Muscle layer of duodenum (tissue), 2 donors: Measurements from ENCODE around the gene SHB.

Experiments used
- H3K27ac ChIP-seq: one replicate; pipeline ENCODE4 v1.7.0; 2013; ENCODE audit warnings: mild to moderate bottlenecking, low read length
- H3K27me3 ChIP-seq: one replicate; pipeline ENCODE4 v1.7.0; 2013; ENCODE audit warnings: low read depth, mild to moderate bottlenecking, control low read depth, low read length
- H3K36me3 ChIP-seq, 2 donors: one replicate each; pipeline ENCODE4 v1.7.0; 2013; ENCODE audit warnings: low read length in 2 of 2, control low read depth in 1 of 2, mild to moderate bottlenecking in 1 of 2; ENCODE audit not compliant: insufficient read depth in 2 of 2, control insufficient read depth in 1 of 2
- H3K4me1 ChIP-seq, 2 donors: one replicate each; pipeline ENCODE4 v1.7.0; 2013; ENCODE audit warnings: low read length in 2 of 2, mild to moderate bottlenecking in 2 of 2, control low read depth in 1 of 2, moderate library complexity in 1 of 2; ENCODE audit not compliant: insufficient read depth in 2 of 2, control insufficient read depth in 1 of 2
- H3K4me3 ChIP-seq, 2 donors: one replicate each; pipeline ENCODE4 v1.7.0; 2013; ENCODE audit warnings: low read length in 2 of 2, low read depth in 1 of 2, mild to moderate bottlenecking in 1 of 2
- H3K9me3 ChIP-seq, 2 donors: one replicate each; pipeline ENCODE4 v1.7.0; 2013; ENCODE audit warnings: low read length in 2 of 2, control low read depth in 1 of 2, mild to moderate bottlenecking in 1 of 2; ENCODE audit not compliant: control insufficient read depth in 1 of 2
- donor health status: healthy.

The SHB gene

DNA sequence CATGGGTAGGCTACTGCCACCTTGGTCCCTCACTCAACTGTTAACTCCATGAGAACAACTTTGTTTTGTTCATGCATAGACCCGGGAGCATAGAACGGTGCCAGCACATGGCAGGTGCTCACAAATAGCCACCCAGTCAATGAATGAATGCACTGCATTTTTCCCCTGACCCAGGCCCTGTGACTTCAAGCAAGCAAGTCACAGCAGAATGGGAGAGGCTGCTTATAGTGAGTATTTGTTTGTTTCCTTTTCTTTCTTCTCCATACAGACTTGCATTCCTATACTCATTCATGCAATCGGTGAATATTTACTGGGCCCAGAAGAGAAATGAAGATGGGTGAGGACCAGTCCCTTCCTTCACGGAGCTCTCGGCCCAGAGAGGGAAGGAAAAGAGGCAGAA lies 62.0 kb downstream of the SHB start:
- Histone ChIP-seq H3K9me3 (no peaks in the 10 kb centered on the region), H3K36me3 (no peaks in the 10 kb centered on the region), H3K4me3 (no peak overlapping the region), H3K27me3 (no peaks in the 10 kb centered on the region), H3K4me1 (peaks cover 0 to 5% of the 10 kb centered on the region in 2 donors), H3K27ac (no peak overlapping the region)

DNA sequence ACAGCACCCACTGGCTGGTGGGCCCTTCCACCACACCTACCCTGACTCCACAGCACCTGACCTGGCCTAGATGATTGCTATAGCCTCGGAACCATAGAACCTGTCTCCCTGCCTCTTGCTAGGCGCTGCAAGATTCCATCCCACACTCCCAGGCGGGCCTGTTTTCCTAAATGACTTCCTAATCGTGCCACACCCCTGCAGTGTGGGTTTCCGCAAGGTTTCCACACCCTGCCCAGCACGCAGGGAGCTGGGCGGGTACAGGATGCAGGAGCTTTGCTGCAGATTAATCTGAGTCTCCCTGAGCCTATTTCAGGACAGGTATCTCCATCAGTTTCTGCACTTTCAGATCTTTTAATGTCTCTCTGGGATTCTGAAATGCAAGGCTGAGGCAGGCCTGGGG lies 62.9 kb downstream of the SHB start:
- peaks cover 0 to 5% of the 10 kb centered on the region in 2 donors for H3K4me1 ChIP-seq
- no peak overlapping the region for H3K27ac ChIP-seq

DNA sequence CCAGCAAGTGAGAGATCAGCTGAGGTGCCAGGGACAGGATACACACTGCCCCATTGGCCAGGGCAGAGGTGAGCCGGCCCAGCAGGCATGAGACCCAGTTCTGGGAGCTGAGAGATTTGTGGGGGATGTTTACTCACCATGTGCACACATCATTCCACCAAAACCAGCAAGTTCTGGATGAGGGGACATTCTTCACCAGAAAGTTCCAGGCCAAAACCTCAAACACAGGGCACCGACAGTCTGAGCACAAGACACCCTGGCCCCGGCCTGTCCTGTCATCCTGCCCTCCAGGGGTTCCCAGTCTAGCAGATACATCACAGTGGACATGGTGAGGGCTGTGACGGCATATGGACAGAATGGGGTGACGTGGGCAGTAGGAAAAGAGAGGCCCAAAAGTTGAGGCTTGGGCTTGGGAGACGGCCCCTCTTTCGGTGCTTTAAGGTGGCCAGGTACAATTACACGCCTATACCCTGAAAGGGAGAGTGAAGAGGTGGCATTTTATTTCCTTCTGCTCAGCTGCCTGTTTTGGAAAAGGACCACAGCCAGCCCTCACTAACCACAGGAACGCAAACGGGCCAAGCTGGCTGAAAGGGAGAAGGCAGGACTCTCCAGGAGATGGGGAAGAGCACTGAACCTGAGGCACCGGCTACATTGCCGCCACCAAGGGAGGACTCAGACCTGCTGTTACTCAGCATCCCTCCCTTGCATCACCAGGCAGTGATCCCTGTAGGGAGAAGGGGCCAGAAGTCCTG lies 64.0 kb downstream of the SHB start:
- peaks cover 0 to 5% of the 10 kb centered on the region in 2 donors for H3K4me1 ChIP-seq
- no peak overlapping the region for H3K27ac ChIP-seq
- no peaks in the 10 kb centered on the region for H3K36me3 ChIP-seq
- no peak overlapping the region for H3K4me3 ChIP-seq
- H3K9me3 ChIP-seq: no peaks in the 10 kb centered on the region
- H3K27me3 ChIP-seq: no peaks in the 10 kb centered on the region

More for the DNA sequence above, 62.9 kb downstream of the SHB start:
- H3K9me3 ChIP-seq: no peaks in the 10 kb centered on the region
- H3K4me3 ChIP-seq: no peak overlapping the region
- no peaks in the 10 kb centered on the region for H3K36me3 ChIP-seq
- H3K27me3 ChIP-seq: no peaks in the 10 kb centered on the region

DNA sequence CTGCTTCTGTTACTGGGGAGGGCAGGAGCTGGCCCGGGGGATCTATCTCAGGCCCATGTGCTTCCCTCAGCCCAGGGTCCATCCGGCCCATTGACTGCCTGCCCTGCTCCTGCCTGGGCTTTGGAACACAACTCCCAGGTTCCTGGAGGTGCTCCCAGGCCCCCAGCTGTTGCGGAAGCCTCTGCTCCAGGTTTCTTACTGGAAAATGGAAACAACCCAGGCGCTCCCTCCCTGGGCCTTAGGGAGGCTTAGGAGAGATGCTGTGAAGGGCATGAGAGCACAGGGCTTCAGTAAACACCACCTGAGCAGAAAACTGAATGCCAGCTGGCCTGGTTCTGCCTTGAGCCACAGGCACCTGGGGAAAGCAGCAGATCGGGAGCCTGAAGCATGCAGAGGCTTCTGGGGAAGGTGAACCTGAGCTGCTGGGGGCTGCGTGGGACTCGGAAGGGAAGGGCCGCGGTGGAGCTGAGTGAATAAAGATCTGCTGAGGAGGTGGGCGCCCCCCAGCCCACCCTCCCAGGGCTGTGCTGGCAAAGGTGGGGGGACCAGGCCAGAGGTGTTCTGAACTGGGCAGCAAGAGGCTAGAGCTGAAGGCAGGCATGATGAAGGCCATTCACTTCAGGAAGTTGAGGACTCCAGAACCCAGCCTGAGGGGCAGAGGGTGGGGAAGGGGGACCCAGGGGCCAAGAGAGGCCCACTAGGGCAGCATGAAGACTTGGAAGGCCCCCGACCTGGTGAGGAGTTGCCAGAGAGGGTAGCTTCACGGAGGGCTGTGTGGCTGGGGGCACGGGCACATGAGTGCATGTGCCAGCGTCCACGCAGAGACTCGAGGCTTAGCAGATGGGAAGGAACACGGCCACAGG lies 64.8 kb downstream of the SHB start:
- Histone ChIP-seq H3K4me3 (no peak overlapping the region), H3K27me3 (no peaks in the 10 kb centered on the region), H3K36me3 (no peaks in the 10 kb centered on the region), H3K4me1 (peaks cover 2 to 9% of the 10 kb centered on the region in 2 donors), H3K9me3 (no peaks in the 10 kb centered on the region), H3K27ac (no peak overlapping the region)

DNA sequence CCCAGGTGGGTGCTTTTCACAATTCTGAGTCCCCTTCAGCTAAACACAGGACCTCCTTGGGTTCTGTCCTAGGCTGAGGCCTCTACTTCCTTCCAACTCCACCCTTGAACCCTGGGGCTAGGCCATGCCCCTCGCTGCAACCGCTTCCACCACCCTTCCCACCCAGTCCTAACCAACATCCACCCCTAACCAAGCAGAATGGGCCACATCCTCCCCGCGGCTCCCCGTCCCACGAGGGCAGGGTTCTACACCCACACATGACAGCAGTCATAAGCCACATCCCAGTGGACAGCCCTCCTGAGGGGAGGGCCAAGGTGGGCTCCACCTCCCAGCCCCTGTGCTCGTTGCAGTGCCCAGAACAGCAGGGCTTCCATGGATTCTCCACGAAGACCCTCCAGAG lies 65.8 kb downstream of the SHB start:
- Histone ChIP-seq H3K4me1 (peaks cover 6 to 11% of the 10 kb centered on the region in 2 donors), H3K27me3 (no peaks in the 10 kb centered on the region), H3K4me3 (no peak overlapping the region), H3K9me3 (no peaks in the 10 kb centered on the region), H3K36me3 (no peaks in the 10 kb centered on the region), H3K27ac (no peak overlapping the region)

DNA sequence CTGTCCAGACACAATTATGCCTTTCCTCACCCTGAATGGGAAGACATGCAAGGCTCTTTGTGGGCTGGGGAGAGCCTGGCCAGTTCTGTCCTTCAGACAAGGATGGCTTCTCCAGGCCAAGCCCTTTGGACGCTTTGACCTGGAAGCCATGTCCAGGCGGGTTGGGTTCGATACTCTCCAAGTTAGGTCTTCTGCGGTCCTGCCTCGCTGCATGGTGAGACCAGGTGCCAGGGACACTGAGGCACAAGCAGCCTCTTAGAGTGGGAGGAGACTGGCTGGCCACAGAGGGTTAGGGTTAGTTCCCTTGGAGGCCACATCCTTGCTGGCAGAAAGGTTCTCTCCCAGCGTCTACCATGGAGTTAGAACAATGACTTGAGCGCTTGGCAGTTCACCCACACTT lies 67.6 kb downstream of the SHB start:
- Histone ChIP-seq H3K4me3 (no peak overlapping the region), H3K4me1 (peaks cover 6 to 11% of the 10 kb centered on the region in 2 donors), H3K27ac (no peak overlapping the region), H3K9me3 (no peaks in the 10 kb centered on the region), H3K27me3 (no peaks in the 10 kb centered on the region), H3K36me3 (no peaks in the 10 kb centered on the region)

DNA sequence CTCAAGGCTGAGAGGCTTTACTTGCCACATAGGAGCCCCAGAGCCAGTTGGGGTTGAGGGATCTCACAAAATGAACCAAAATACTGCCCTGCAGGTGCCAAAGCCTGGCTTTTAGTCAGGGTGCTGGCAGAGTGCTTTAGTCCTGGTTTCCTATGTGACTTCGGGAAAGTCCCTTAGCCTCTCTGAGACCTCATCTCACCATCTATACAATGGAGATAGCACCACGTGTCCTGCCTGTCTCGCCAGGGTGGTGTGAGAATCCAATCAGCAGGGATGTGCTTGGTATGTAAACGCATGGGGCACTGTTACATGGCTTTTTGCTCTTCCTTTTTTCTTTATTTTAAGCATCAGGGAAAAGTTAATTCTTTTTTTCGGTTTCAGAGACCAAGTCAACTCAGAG lies 68.3 kb downstream of the SHB start:
- Histone ChIP-seq H3K4me1 (peaks cover 6 to 16% of the 10 kb centered on the region in 2 donors), H3K4me3 (no peak overlapping the region), H3K27me3 (no peaks in the 10 kb centered on the region), H3K27ac (no peak overlapping the region), H3K9me3 (no peaks in the 10 kb centered on the region), H3K36me3 (no peaks in the 10 kb centered on the region)

DNA sequence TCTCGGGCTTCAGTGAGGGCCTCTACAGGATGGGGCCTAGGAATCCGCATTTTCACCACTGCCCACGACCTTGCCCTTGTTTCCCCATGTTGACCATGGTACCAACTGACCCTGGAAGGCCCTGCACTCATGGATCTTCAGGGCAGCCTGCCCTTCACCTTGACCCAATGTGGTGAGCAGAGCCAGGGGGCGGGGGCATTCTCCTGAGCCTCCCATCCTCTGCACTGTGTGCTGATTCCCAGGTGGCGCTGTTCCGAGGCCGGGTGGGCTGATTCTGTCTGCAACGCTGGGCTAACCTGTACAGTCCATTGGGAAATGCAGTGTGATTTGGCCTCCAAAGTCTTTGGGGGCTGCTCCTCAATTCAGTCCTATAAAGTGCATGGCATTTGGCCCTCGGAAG lies 68.7 kb downstream of the SHB start:
- Histone ChIP-seq H3K27me3 (no peaks in the 10 kb centered on the region), H3K36me3 (no peaks in the 10 kb centered on the region), H3K4me1 (peaks cover 7 to 20% of the 10 kb centered on the region in 2 donors), H3K9me3 (no peaks in the 10 kb centered on the region), H3K27ac (no peak overlapping the region), H3K4me3 (no peak overlapping the region)

DNA sequence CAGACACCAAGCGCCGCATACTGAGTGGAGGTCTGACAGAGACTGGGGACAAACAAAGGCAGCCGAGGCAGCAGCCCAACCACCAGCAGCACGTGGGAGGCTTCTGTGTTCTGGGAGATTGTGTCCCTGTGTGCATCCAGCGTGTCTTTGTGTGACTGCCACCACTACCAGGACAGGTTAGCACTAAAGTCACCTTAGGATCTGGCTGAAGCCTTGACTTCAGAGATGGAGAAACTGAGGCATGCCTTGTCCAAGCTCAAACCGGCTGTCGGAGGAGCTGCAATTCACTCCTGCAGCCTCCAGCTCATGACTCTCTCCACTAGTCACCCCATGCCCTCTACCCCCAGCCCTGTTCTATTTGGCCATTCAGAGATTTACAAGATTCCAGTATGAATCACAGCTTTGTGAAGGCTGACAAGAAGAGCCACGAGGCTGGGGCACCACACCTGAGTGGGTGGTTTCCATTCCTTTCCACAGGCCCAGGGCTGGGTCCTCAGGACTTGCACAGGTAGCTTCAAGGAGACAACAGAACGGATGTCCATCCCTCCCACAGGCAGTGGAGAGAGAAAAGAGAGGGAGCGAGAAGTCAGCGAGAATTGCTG lies 69.3 kb downstream of the SHB start:
- H3K4me1 ChIP-seq: peaks cover 11 to 26% of the 10 kb centered on the region in 2 donors

DNA sequence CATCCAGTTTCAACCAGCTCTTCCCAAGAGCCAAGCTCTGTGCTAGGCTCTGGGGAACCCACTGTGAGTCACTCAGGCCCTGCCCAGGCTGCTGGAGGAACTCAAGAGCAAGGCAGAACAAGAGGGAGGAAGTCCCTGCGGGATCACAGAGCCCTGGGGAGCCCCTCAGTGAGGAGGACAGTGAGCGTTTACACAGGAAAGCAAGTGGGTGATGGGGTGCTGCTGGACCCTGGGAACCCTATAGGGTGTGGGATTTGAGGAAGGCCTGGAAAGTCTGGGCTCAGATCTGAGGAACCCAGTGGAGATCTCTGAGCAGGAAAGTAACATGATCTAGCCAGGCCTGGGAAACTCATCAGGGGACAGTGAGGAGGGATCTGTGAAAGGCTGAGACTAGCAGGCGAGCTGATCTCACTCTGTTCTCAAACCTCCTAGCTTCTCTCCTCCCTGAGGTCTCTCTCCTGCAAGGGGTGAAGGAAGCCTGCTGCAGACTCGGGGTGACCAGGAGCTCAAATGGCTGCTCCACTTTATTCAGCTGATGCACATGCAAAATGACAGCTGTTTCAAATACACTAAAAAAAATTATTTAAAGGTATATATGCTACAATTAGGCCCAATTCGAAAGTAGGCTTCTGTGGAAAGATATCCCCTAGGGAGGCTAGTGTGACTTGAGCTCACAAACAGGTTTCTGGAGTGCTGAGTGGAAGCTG lies 70.0 kb downstream of the SHB start:
- Histone ChIP-seq H3K9me3 (no peaks in the 10 kb centered on the region), H3K27ac (no peak overlapping the region), H3K4me1 (peaks cover 16 to 29% of the 10 kb centered on the region in 2 donors), H3K27me3 (no peaks in the 10 kb centered on the region), H3K36me3 (no peaks in the 10 kb centered on the region), H3K4me3 (no peak overlapping the region)

More for the DNA sequence above, 69.3 kb downstream of the SHB start:
- Histone ChIP-seq H3K27ac (no peak overlapping the region), H3K36me3 (no peaks in the 10 kb centered on the region), H3K4me3 (no peak overlapping the region), H3K9me3 (no peaks in the 10 kb centered on the region), H3K27me3 (no peaks in the 10 kb centered on the region)
